Lower leg skin (tissue), 3 donors: Measurements from ENCODE around the gene THAP7.

Source experiments
- CTCF ChIP-seq, 3 donors: fragments of 450-650 bp; IDR thresholded peaks; one replicate each; pipeline ENCODE4 v1.5.1; 2016; ENCODE audit warnings: antibody characterized with exemption in 3 of 3, mild to moderate bottlenecking in 3 of 3, moderate library complexity in 2 of 3
- POLR2A ChIP-seq, 2 donors: fragments of 450-650 bp; IDR thresholded peaks; one replicate each; pipeline ENCODE4 v1.6.1; 2016 to 2017; ENCODE audit warnings: antibody characterized with exemption in 2 of 2, mild to moderate bottlenecking in 1 of 2, moderate library complexity in 1 of 2

- no peak for TF ChIP-seq CTCF (IDR thresholded peaks at IDR 0.05)
- no peak for TF ChIP-seq POLR2A (IDR thresholded peaks at IDR 0.05)
Observed at GRCh38 chr22:20996031-20996410, 5.9 kb downstream of the THAP7 start.
